HepG2 (cell line): ENCODE results near the gene SLC25A48. TPM values are rescaled to one million over a fixed set of nuclear protein-coding genes. Genes with fewer than 3 reads are reported as not detected.

ENCODE experiments used
- HMG20B ChIP-seq: conservative IDR thresholded peaks from 2 replicates; pipeline ENCODE4 v1.6.1; 2016; ENCODE audit warnings: missing genetic modification reagents, missing compliant biosample characterization
- KAT2B ChIP-seq: fragments of 150-350 bp; IDR thresholded peaks from 2 replicates; pipeline ENCODE4 v1.6.1; 2014; ENCODE audit warnings: low read depth, low read length, borderline replicate concordance
- NBN ChIP-seq: fragments of 450-650 bp; conservative IDR thresholded peaks from 2 replicates; pipeline ENCODE4 v1.6.1; 2017
- NR1H2 ChIP-seq: sonication (generic); formaldehyde crosslinking; IDR thresholded peaks from 2 replicates; pipeline ENCODE4 v1.8.1; 2022; ENCODE audit warnings: low read depth, missing genetic modification reagents, borderline replicate concordance
- POLR2AphosphoS5 ChIP-seq: IDR thresholded peaks from 2 replicates; pipeline ENCODE4 v1.6.1; 2012; ENCODE audit warnings: low read depth, low read length
- POLR2G ChIP-seq: fragments of 200-400 bp; formaldehyde crosslinking; IDR thresholded peaks from 2 replicates; pipeline ENCODE4 v1.6.1; 2018; ENCODE audit warnings: mild to moderate bottlenecking, low read depth, low read length, moderate library complexity
- RXRB ChIP-seq: IDR thresholded peaks from 2 replicates; pipeline ENCODE4 v1.6.1; 2016; ENCODE audit warnings: borderline replicate concordance, missing genetic modification reagents, missing compliant biosample characterization
- TCF12 ChIP-seq, 2 experiments: fragments of 450-650 bp in 1 of 2; sonication (generic) in 1 of 2; formaldehyde crosslinking in 1 of 2; IDR thresholded peaks; 2 replicates each; pipeline versions ENCODE4 v1.6.1 to v1.8.0; 2017 to 2022; ENCODE audit warnings: antibody characterized with exemption in 1 of 2, mild to moderate bottlenecking in 1 of 2, missing genetic modification reagents in 1 of 2, moderate library complexity in 1 of 2
- ZBTB38 ChIP-seq: sonication (generic); formaldehyde crosslinking; IDR thresholded peaks from 2 replicates; pipeline ENCODE4 v1.5.1; 2020; ENCODE audit warnings: mild to moderate bottlenecking, missing genetic modification reagents
- ZBTB7B ChIP-seq: sonication (generic); formaldehyde crosslinking; IDR thresholded peaks from 2 replicates; pipeline ENCODE4 v1.4.0; 2020; ENCODE audit warnings: missing genetic modification reagents
- ZC3H4 ChIP-seq: sonication (generic); formaldehyde crosslinking; IDR thresholded peaks from 2 replicates; pipeline ENCODE4 v1.4.0; 2020; ENCODE audit warnings: missing genetic modification reagents, borderline replicate concordance
- ZFY ChIP-seq: sonication (generic); formaldehyde crosslinking; IDR thresholded peaks from 2 replicates; pipeline ENCODE4 v1.4.0; 2020; ENCODE audit warnings: missing genetic modification reagents
- ZNF543 ChIP-seq: sonication (generic); formaldehyde crosslinking; IDR thresholded peaks from 2 replicates; pipeline ENCODE4 v1.4.0; 2020; ENCODE audit warnings: mild to moderate bottlenecking, missing genetic modification reagents
- ZNF674 ChIP-seq: sonication (generic); formaldehyde crosslinking; IDR thresholded peaks from 2 replicates; pipeline ENCODE4 v1.5.0; 2020; ENCODE audit warnings: low read depth, mild to moderate bottlenecking, missing genetic modification reagents
- ZNF782 ChIP-seq: sonication (generic); formaldehyde crosslinking; IDR thresholded peaks from 2 replicates; pipeline ENCODE4 v1.4.0; 2020; ENCODE audit warnings: missing genetic modification reagents, mild to moderate bottlenecking, borderline replicate concordance
- polyA plus RNA-seq, 8 experiments: library from polyadenylated mRNA; depleted of rRNA in 3 of 8; stranded (reverse) in 7 of 8; unstranded in 1 of 8; fragments of >200 nt; fragmentation: Illumina TruSeq in 4 of 8; extraction: Trizol in 4 of 8; gene quantifications; 2 replicates each; pipeline versions ENCODE4 v1.2.1 to v1.2.3, GENCODE V29; 2011 to 2016; ENCODE audit warnings: low read depth in 4 of 8, missing spikeins in 1 of 8, mixed read lengths in 1 of 8; ENCODE audit not compliant: insufficient read depth in 1 of 8
- total RNA-seq, 5 experiments: library from RNA; depleted of rRNA; stranded (reverse); fragments of >200 nt; fragmentation: Illumina TruSeq; extraction: Trizol; gene quantifications; 2 replicates each; pipeline ENCODE4 v1.2.3, GENCODE V29; 2016; ENCODE audit warnings: low read depth in 1 of 5
- TF ChIP-seq, protein P1 (sequence below): IDR thresholded peaks from 2 replicates; pipeline ENCODE4 v1.6.1; 2016
- TF ChIP-seq, protein P2 (sequence below): sonication (generic); formaldehyde crosslinking; IDR thresholded peaks from 2 replicates; pipeline ENCODE4 v1.4.0; 2020; ENCODE audit warnings: mild to moderate bottlenecking, missing genetic modification reagents
- TF ChIP-seq, protein P3 (sequence below): sonication (generic); formaldehyde crosslinking; IDR thresholded peaks from 2 replicates; pipeline ENCODE4 v1.4.0; 2020; ENCODE audit warnings: mild to moderate bottlenecking, missing genetic modification reagents
- TF ChIP-seq, protein P4 (sequence below), 2 experiments: IDR thresholded peaks; 2 replicates each; pipeline ENCODE4 v1.6.1; 2011 to 2012; ENCODE audit warnings: low read length in 2 of 2, borderline replicate concordance in 1 of 2, low read depth in 1 of 2, mild to moderate bottlenecking in 1 of 2, moderate library complexity in 1 of 2

Gene SLC25A48
- total and polyA plus RNA-seq, 2 of the 13 experiments (the other 11 are each of a cell fraction or from before 2014, with no cell fraction given), result 0.17 to 4.5 TPM

DNA sequence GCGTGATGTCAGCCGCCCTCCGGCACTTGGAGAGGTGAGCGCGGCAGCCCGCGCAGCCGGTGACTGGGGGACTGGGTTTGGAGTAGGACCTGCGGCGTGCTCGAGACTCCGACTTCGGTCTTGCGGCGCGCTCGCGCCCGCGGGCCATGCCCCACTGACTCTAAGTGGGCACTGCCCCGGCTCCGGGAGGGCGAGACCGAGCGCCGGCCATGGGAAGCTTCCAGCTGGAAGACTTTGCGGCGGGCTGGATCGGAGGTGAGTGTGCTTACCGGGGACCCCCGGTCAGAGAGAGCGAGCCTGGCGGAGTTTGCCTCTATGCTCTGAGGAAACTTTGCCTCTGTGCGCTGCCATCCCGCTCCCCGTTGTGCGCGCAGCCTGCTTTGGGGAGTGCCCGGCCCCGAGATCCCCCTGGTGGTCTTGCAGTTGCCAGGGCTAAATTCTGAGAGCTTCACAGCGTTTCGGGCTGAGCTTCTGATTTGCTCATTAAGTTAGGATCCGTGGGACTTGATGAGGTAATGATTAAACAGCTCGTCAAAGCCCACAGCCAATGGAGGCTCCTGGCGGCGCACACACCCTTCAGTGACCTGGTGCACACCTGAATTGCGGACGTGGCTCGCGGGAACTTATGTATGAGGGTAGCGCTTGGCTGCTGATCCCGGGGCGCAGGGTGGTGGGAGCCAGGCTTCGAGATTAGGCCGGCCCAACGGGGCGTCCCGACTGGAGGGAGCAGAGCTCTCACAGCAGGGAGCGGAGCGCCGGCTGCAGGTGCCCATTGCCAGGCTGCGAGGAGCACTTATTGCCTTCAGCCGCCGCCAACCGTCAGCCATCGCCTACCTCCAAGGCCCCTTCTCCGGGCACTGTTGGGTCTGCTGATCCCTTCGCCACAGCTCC lies at the start of gene SLC25A48 (continued):
- TF ChIP-seq, protein P1, sequence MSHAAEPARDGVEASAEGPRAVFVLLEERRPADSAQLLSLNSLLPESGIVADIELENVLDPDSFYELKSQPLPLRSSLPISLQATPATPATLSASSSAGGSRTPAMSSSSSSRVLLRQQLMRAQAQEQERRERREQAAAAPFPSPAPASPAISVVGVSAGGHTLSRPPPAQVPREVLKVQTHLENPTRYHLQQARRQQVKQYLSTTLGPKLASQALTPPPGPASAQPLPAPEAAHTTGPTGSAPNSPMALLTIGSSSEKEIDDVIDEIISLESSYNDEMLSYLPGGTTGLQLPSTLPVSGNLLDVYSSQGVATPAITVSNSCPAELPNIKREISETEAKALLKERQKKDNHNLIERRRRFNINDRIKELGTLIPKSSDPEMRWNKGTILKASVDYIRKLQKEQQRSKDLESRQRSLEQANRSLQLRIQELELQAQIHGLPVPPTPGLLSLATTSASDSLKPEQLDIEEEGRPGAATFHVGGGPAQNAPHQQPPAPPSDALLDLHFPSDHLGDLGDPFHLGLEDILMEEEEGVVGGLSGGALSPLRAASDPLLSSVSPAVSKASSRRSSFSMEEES (CRISPR knock-in tag), result no peak
- no peak for TF ChIP-seq NR1H2 (CRISPR knock-in tag)
- TF ChIP-seq POLR2AphosphoS5, result no peak
- no peak for TF ChIP-seq NBN
- TF ChIP-seq ZBTB7B (CRISPR knock-in tag), result peak; percentile 46; the same call in 1 of the 2 replicates
- TF ChIP-seq KAT2B, result no peak
- TF ChIP-seq ZNF543 (CRISPR knock-in tag), result no peak
- TF ChIP-seq ZC3H4 (CRISPR knock-in tag), result no peak
- TF ChIP-seq, protein P2, sequence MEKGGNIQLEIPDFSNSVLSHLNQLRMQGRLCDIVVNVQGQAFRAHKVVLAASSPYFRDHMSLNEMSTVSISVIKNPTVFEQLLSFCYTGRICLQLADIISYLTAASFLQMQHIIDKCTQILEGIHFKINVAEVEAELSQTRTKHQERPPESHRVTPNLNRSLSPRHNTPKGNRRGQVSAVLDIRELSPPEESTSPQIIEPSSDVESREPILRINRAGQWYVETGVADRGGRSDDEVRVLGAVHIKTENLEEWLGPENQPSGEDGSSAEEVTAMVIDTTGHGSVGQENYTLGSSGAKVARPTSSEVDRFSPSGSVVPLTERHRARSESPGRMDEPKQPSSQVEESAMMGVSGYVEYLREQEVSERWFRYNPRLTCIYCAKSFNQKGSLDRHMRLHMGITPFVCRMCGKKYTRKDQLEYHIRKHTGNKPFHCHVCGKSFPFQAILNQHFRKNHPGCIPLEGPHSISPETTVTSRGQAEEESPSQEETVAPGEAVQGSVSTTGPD (CRISPR knock-in tag), result no peak
- TF ChIP-seq, protein P3, sequence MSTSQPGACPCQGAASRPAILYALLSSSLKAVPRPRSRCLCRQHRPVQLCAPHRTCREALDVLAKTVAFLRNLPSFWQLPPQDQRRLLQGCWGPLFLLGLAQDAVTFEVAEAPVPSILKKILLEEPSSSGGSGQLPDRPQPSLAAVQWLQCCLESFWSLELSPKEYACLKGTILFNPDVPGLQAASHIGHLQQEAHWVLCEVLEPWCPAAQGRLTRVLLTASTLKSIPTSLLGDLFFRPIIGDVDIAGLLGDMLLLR, result no peak
- no peak for TF ChIP-seq TCF12 (IDR thresholded peaks at IDR 0.05)
- no peak for TF ChIP-seq TCF12 (CRISPR knock-in tag; IDR thresholded peaks at IDR 0.05)
- TF ChIP-seq, protein P4, sequence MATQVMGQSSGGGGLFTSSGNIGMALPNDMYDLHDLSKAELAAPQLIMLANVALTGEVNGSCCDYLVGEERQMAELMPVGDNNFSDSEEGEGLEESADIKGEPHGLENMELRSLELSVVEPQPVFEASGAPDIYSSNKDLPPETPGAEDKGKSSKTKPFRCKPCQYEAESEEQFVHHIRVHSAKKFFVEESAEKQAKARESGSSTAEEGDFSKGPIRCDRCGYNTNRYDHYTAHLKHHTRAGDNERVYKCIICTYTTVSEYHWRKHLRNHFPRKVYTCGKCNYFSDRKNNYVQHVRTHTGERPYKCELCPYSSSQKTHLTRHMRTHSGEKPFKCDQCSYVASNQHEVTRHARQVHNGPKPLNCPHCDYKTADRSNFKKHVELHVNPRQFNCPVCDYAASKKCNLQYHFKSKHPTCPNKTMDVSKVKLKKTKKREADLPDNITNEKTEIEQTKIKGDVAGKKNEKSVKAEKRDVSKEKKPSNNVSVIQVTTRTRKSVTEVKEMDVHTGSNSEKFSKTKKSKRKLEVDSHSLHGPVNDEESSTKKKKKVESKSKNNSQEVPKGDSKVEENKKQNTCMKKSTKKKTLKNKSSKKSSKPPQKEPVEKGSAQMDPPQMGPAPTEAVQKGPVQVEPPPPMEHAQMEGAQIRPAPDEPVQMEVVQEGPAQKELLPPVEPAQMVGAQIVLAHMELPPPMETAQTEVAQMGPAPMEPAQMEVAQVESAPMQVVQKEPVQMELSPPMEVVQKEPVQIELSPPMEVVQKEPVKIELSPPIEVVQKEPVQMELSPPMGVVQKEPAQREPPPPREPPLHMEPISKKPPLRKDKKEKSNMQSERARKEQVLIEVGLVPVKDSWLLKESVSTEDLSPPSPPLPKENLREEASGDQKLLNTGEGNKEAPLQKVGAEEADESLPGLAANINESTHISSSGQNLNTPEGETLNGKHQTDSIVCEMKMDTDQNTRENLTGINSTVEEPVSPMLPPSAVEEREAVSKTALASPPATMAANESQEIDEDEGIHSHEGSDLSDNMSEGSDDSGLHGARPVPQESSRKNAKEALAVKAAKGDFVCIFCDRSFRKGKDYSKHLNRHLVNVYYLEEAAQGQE (IDR thresholded peaks at IDR 0.05; ENCODE audit: borderline replicate concordance in 1 of 2, low read depth in 1 of 2, low read length in 2 of 2), result no peak
- no peak for TF ChIP-seq ZNF782 (CRISPR knock-in tag)
- TF ChIP-seq ZNF674 (CRISPR knock-in tag), result no peak
- TF ChIP-seq ZFY, result no peak
- TF ChIP-seq HMG20B (CRISPR knock-in tag), result no peak
- no peak for TF ChIP-seq POLR2G
- TF ChIP-seq ZBTB38 (CRISPR knock-in tag), result no peak
- TF ChIP-seq RXRB, result no peak
